Activated B cell treated with CpG ODN at 0.5 μM for 24 hours (primary cell): ENCODE measurements around the gene GSTK1. TPM values are rescaled to one million over a fixed set of nuclear protein-coding genes. Genes with fewer than 3 reads are reported as not detected.
A peak's percentile ranks its signal among the peaks of the same experiment; 100 is the strongest.
"Not testable (repeated sequence)": the region's sequence is repeated elsewhere in the genome, so short reads cannot be mapped to it uniquely, and the experiment has no call there.

ENCODE experiments used
- ATAC-seq: fragments of 200-7000 bp; cut with Tn5 transposase; one replicate; pipeline ENCODE4 v1.10.0; 2021; ENCODE audit warnings: low read depth, mild to moderate bottlenecking, moderate library complexity
- CTCF ChIA-PET: fragments of 350-600 bp; sonication (Branson Sonifier 250); formaldehyde crosslinking; loops from one replicate; lab custom pipeline; 2021; ENCODE audit warnings: antibody characterized with exemption; lab: Charles Lee
- POLR2A ChIA-PET: fragments of 350-600 bp; sonication (Branson Sonifier 250); formaldehyde crosslinking; loops from one replicate; lab custom pipeline; 2021; ENCODE audit warnings: antibody characterized with exemption; lab: Charles Lee
- DNase-seq: peaks from one replicate; pipeline ENCODE4 v3.0.0; 2022
- H3K27ac Mint-ChIP-seq: one replicate; pipeline ENCODE4 v1.8.0; 2020; ENCODE audit warnings: mixed read lengths
- H3K27me3 Mint-ChIP-seq: one replicate; pipeline ENCODE4 v1.8.0; 2021; ENCODE audit warnings: mixed read lengths
- H3K36me3 Mint-ChIP-seq: one replicate; pipeline ENCODE4 v1.8.0; 2021; ENCODE audit warnings: low read depth, mixed read lengths
- H3K4me1 Mint-ChIP-seq: one replicate; pipeline ENCODE4 v1.8.0; 2021; ENCODE audit warnings: mixed read lengths
- H3K4me3 Mint-ChIP-seq: one replicate; pipeline ENCODE4 v1.8.0; 2020; ENCODE audit warnings: mild to moderate bottlenecking, mixed read lengths
- H3K9me3 Mint-ChIP-seq: one replicate; pipeline ENCODE4 v1.8.0; 2020; ENCODE audit warnings: mixed read lengths
- CTCF ChIP-seq: fragments of 200-600 bp; IDR thresholded peaks from one replicate; pipeline ENCODE4 v1.8.0; 2022; ENCODE audit warnings: antibody characterized with exemption, mild to moderate bottlenecking
- intact Hi-C: fragments of 100-400 bp; cut with micrococcal nuclease; formaldehyde crosslinking; loops from one replicate; pipeline ENCODE4 v1.15.1; 2024
- total RNA-seq: library from RNA; stranded (reverse); gene quantifications from 2 replicates; pipeline ENCODE4 v1.2.3, GENCODE V29; 2022

GSTK1 gene
- 144 and 150 TPM in 2 replicates for total RNA-seq

GRCh38 chr7:143263266-143264195, at the start of gene GSTK1:
Gene GSTK1 (plus strand): TSS chr7:143263441. CDS start chr7:143263514, 73 bp downstream.
- intact Hi-C loops = loop anchor here (1.0 to 2.0 kb wide), 4 partner anchors 12 to 178 kb away; partner anchors contain the start of genes CASP2 and ZYX
- H3K27ac Mint-ChIP-seq = peak within 1 kb of the TSS; percentile 83
- CTCF ChIA-PET = interaction anchor here (4.2 kb wide), 1 partner anchor 23 kb away, joined by 24 read pairs; no protein-coding TSS in a partner anchor
- H3K4me3 Mint-ChIP-seq = peak within 1 kb of the TSS; percentile 95
- no peak for TF ChIP-seq CTCF
- POLR2A ChIA-PET = interaction anchor here (0.9 to 2.3 kb wide), 9 partner anchors 14 to 453 kb away, joined by 3 to 23 read pairs (median 7); partner anchors contain the start of genes CASP2 and EPHB6
- no peaks in the 10 kb centered on the region for H3K9me3 Mint-ChIP-seq
- peaks cover 37% of the 10 kb centered on the region for H3K36me3 Mint-ChIP-seq
- DNase-seq (peak; percentile 68), ATAC-seq (peak; percentile 97)
- peaks cover 52% of the 10 kb centered on the region for H3K4me1 Mint-ChIP-seq
- no peaks in the 10 kb centered on the region for H3K27me3 Mint-ChIP-seq

- DNase-seq, POLR2A ChIA-PET, ATAC-seq, H3K36me3 Mint-ChIP-seq, H3K4me3 Mint-ChIP-seq, intact Hi-C loops, H3K27me3 Mint-ChIP-seq: not testable (repeated sequence)
- CTCF ChIA-PET = interaction anchor here (1.5 to 8.3 kb wide), 2 partner anchors 193 to 204 kb away, joined by 5 to 519 read pairs; no protein-coding TSS in a partner anchor
- peaks cover 18% of the 10 kb centered on the region for H3K4me1 Mint-ChIP-seq
- peak overlapping the region; percentile 7 for H3K27ac Mint-ChIP-seq
- peaks cover 10% of the 10 kb centered on the region for H3K9me3 Mint-ChIP-seq
These were observed 49.8 kb upstream of the GSTK1 start for GRCh38 chr7:143213478-143213877.

DNA sequence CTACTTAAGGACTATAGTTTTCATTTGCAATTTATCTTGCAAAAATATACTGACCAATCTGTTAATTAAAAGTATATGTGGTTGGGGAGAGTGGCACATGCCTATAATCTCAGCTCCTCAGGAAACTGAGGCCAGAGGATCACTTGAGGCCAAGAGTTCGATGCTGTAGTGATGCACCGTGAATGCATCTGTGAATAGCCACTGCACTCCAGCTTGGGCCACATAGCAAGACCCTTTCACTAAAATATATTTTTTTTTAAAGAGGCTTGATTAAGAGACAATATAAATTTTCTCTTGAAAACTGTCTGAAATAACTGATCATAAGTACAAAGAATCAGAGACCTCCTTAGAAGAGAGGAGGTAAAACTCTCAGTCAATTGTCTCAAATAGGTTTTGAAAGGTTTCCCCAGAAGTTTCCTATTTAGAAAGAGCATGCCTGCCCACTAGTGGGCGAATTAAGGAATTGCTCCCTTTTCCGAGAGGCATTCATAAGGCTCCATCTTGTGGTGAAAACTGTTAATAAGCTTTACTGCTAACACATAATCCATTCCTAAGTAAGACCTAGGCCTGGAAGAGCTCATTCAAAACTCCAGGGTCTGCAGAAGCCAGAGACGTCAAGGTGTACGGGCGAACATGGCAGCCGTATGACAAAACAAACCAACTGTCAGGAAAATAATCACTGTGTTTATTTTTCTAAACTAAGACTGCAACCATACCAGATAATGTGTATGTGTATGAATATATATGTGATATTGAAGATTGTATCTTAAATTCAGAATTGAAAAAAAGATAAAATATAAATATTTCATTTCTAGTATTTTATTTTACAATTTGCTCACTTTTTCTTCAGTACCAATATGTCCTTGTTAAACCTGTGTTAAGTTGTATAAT, 48.2 kb upstream of the GSTK1 start:
- ChIA-PET POLR2A (interaction anchor here (0.9 to 1.7 kb wide), 6 partner anchors 12 to 212 kb away, joined by 4 to 10 read pairs (median 6); partner anchors contain the start of gene CASP2), CTCF (interaction anchor here (0.6 to 8.3 kb wide), 51 partner anchors 9 to 611 kb away, joined by 3 to 519 read pairs (median 5); partner anchors contain the start of genes OR9A2 and TAS2R39)
- ATAC-seq = peak; percentile 97
- H3K27me3 Mint-ChIP-seq = peaks cover 2% of the 10 kb centered on the region
- H3K9me3 Mint-ChIP-seq = peaks cover 10% of the 10 kb centered on the region
- H3K4me1 Mint-ChIP-seq = peaks cover 16% of the 10 kb centered on the region
- H3K27ac Mint-ChIP-seq = no peak overlapping the region
- no peak for DNase-seq
- intact Hi-C loops = loop anchor here (1.0 to 2.0 kb wide), 7 partner anchors 130 to 610 kb away; no protein-coding TSS in a partner anchor
- H3K36me3 Mint-ChIP-seq = no peaks in the 10 kb centered on the region
- peak; percentile 99 for TF ChIP-seq CTCF
- H3K4me3 Mint-ChIP-seq = no peak overlapping the region

DNA sequence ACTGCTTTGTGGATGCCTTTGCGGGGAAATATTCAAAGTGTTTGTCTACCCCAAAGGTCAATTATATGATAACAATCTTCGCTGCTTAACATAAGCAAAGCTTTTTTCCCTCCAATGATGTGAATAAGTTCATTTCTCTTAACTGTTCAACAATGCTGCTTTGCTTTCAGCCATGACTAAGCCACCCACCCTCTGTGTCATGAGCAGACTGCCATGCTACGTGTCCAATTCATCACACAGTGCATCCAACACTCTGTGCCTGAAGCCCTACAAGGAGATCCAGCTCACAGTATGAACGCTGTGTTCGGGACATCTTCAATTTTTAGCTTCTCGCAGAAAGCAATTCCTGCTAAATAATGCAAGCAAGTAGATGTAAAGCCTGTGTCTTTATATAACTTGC, 47.1 kb upstream of the GSTK1 start:
- Mint-ChIP-seq H3K27me3 (peaks cover 2% of the 10 kb centered on the region), H3K4me1 (peaks cover 16% of the 10 kb centered on the region), H3K27ac (no peak overlapping the region), H3K36me3 (no peaks in the 10 kb centered on the region), H3K9me3 (peaks cover 10% of the 10 kb centered on the region), H3K4me3 (no peak overlapping the region)
- intact Hi-C loops = no loop called here
- TF ChIP-seq CTCF = no peak
- CTCF ChIA-PET = interaction anchor here (1.0 to 8.3 kb wide), 12 partner anchors 10 to 612 kb away, joined by 3 to 519 read pairs (median 8); partner anchors contain the start of gene TAS2R39
- DNase-seq = no peak
- ATAC-seq = no peak
- POLR2A ChIA-PET = no interaction called here

GRCh38 chr7:143216686-143217085, 46.6 kb upstream of the GSTK1 start:
- ChIA-PET POLR2A (no interaction called here), CTCF (interaction anchor here (1.0 to 8.3 kb wide), 6 partner anchors 15 to 613 kb away, joined by 3 to 519 read pairs (median 9); no protein-coding TSS in a partner anchor)
- peaks cover 10% of the 10 kb centered on the region for H3K9me3 Mint-ChIP-seq
- no peak for ATAC-seq
- DNase-seq = no peak
- peaks cover 16% of the 10 kb centered on the region for H3K4me1 Mint-ChIP-seq
- H3K27me3 Mint-ChIP-seq = peaks cover 2% of the 10 kb centered on the region
- no peak overlapping the region for H3K4me3 Mint-ChIP-seq
- no peak for TF ChIP-seq CTCF
- intact Hi-C loops = no loop called here
- H3K36me3 Mint-ChIP-seq = no peaks in the 10 kb centered on the region
- H3K27ac Mint-ChIP-seq = no peak overlapping the region
